CD4-positive, alpha-beta T cell treated with Interleukin-17A for 4 hours (primary cell): Measurements from ENCODE around the gene UBE4B.
"Not testable (repeated sequence)": the region's sequence is repeated elsewhere in the genome, so short reads cannot be mapped to it uniquely, and the experiment has no call there.

Source experiments
- DNase-seq: peaks from one replicate; pipeline ENCODE4 v3.0.0-alpha.2; 2020; ENCODE audit warnings: mixed read lengths

UBE4B gene

GRCh38 chr1:10045480-10046355 is 13.0 kb downstream of the UBE4B start:
- DNase-seq = no peak

- DNase-seq = no peak
Observed at GRCh38 chr1:10046356-10047085, 13.8 kb downstream of the UBE4B start.

- DNase-seq = no peak
Observed at GRCh38 chr1:10048601-10049000, 15.8 kb downstream of the UBE4B start.

GRCh38 chr1:10050611-10051010 is 17.9 kb downstream of the UBE4B start:
- no peak for DNase-seq

- no peak for DNase-seq
Observed at GRCh38 chr1:10051656-10052055, 18.9 kb downstream of the UBE4B start.

- no peak for DNase-seq
Observed at GRCh38 chr1:10052347-10052746, 19.6 kb downstream of the UBE4B start.

- DNase-seq = no peak
Observed at GRCh38 chr1:10054465-10054864, 21.7 kb downstream of the UBE4B start.

GRCh38 chr1:10056599-10056987 is 23.8 kb downstream of the UBE4B start:
- no peak for DNase-seq

GRCh38 chr1:10057343-10057742 is 24.6 kb downstream of the UBE4B start:
- DNase-seq = no peak

- no peak for DNase-seq
Observed at GRCh38 chr1:10057796-10058195, 25.0 kb downstream of the UBE4B start.

- no peak for DNase-seq
Observed at GRCh38 chr1:10059342-10059718, 26.6 kb downstream of the UBE4B start.

- DNase-seq = no peak
Observed at GRCh38 chr1:10060311-10061100, 27.7 kb downstream of the UBE4B start.

- DNase-seq = no peak
Observed at GRCh38 chr1:10061276-10061675, 28.5 kb downstream of the UBE4B start.

- DNase-seq = no peak
Observed at GRCh38 chr1:10063878-10064277, 31.1 kb downstream of the UBE4B start.

GRCh38 chr1:10064416-10065343 is 31.9 kb downstream of the UBE4B start:
- DNase-seq = no peak

- no peak for DNase-seq
Observed at GRCh38 chr1:10065344-10065685, 32.6 kb downstream of the UBE4B start.

GRCh38 chr1:10065760-10066159 is 33.0 kb downstream of the UBE4B start:
- no peak for DNase-seq

- no peak for DNase-seq
Observed at GRCh38 chr1:10068605-10069294, 36.0 kb downstream of the UBE4B start.

- no peak for DNase-seq
Observed at GRCh38 chr1:10070206-10070605, 37.4 kb downstream of the UBE4B start.

- DNase-seq = no peak
Observed at GRCh38 chr1:10071640-10072039, 38.9 kb downstream of the UBE4B start.

GRCh38 chr1:10073371-10073770 is 40.6 kb downstream of the UBE4B start:
- not testable (repeated sequence) for DNase-seq
